K562 (cell line): ENCODE data around the gene NDUFS5. TPM values are rescaled to one million over a fixed set of nuclear protein-coding genes. Genes with fewer than 3 reads are reported as not detected.
"Not testable (repeated sequence)": the region's sequence is repeated elsewhere in the genome, so short reads cannot be mapped to it uniquely, and the experiment has no call there.

Source experiments
- ATAC-seq: fragments of 200-7000 bp; cut with Tn5 transposase; 3 replicates; pipeline ENCODE4 v1.9.1; 2020; ENCODE audit warnings: moderate library complexity
- BruUV-seq: library from RNA; stranded (reverse); fragments of 400-500 nt; replicated peaks from 2 replicates; lab custom pipeline; 2021; lab: Mats Ljungman, UMichigan
- CTCF ChIA-PET: fragments of 300-600 bp; formaldehyde crosslinking; extraction: SDS; loops from one replicate; lab custom pipeline; 2021; ENCODE audit warnings: low intra/inter-chr PET ratio; lab: Yijun Ruan, JAX
- POLR2A ChIA-PET: fragments of 300-600, 350-650 bp; sonication (Branson Sonifier 250); formaldehyde crosslinking; extraction: SDS; loops from one replicate; lab custom pipeline; 2021; ENCODE audit warnings: antibody characterized with exemption, inconsistent platforms; lab: Yijun Ruan, JAX
- DNase-seq, 4 experiments: peaks; one replicate each; pipeline versions ENCODE4 v3.0.0 to v3.0.0-alpha.2; 2011 to 2018; ENCODE audit warnings: low spot score in 3 of 4, mixed read lengths in 3 of 4; ENCODE audit errors: extremely low read depth in 1 of 4
- FAIRE-seq: peaks from 2 replicates; lab custom pipeline; 2011; peaks lifted over from hg19 to GRCh38; lab: Jason Lieb, UNC
- H2AFZ ChIP-seq: 2 replicates; pipeline ENCODE4 v1.6.0; 2011; ENCODE audit warnings: low read depth, low read length, control low read depth, inconsistent platforms
- H3K27ac ChIP-seq: fragments of 200-600 bp; 3 replicates; pipeline ENCODE4 v1.8.0; 2011; ENCODE audit warnings: low read depth, mild to moderate bottlenecking, control low read depth, inconsistent platforms, low read length, moderate library complexity, mixed read lengths; ENCODE audit errors: extremely low read depth
- H3K27me3 ChIP-seq, 2 experiments: fragments of 300-600 bp in 1 of 2; 2 replicates in 1 of 2; 3 replicates in 1 of 2; pipeline versions ENCODE4 v1.6.0 to v1.8.0; 2011; ENCODE audit warnings: inconsistent platforms in 2 of 2, low read length in 2 of 2, mild to moderate bottlenecking in 1 of 2, mixed read lengths in 1 of 2, moderate library complexity in 1 of 2; ENCODE audit not compliant: control insufficient read depth in 2 of 2, insufficient read depth in 2 of 2
- H3K36me3 ChIP-seq: fragments of 300-600 bp; 3 replicates; pipeline ENCODE4 v1.8.0; 2011; ENCODE audit warnings: mild to moderate bottlenecking, low read length, inconsistent platforms; ENCODE audit not compliant: control insufficient read depth, insufficient read depth
- H3K4me1 ChIP-seq, 2 experiments: fragments of 200-600 bp in 1 of 2; replicated peaks in 1 of 2; 2 replicates in 1 of 2; 3 replicates in 1 of 2; pipeline versions ENCODE4 v1.5.1 to v1.8.0; 2011; ENCODE audit warnings: inconsistent platforms in 2 of 2, low read length in 2 of 2, mild to moderate bottlenecking in 1 of 2, mixed read lengths in 1 of 2, moderate library complexity in 1 of 2; ENCODE audit not compliant: control insufficient read depth in 2 of 2, insufficient read depth in 2 of 2
- H3K4me2 ChIP-seq: 2 replicates; pipeline ENCODE4 v1.6.1; 2011; ENCODE audit warnings: low read length, control low read depth, inconsistent platforms, mixed read lengths; ENCODE audit not compliant: insufficient read depth
- H3K4me3 ChIP-seq: fragments of 200-600 bp; sonication (generic), shearing (Covaris generic); 2 replicates; pipeline ENCODE4 v1.5.1; 2016; ENCODE audit warnings: control low read depth, inconsistent platforms
- H3K79me2 ChIP-seq: fragments of 200-600 bp; 3 replicates; pipeline ENCODE4 v1.8.0; 2011; ENCODE audit warnings: low read length, inconsistent platforms; ENCODE audit not compliant: control insufficient read depth, insufficient read depth
- H3K9ac ChIP-seq, 2 experiments: 2 replicates each; pipeline versions ENCODE4 v1.6.0 to v1.6.1; 2011; ENCODE audit warnings: low read depth in 2 of 2, low read length in 2 of 2, control low read depth in 1 of 2, inconsistent platforms in 1 of 2, mild to moderate bottlenecking in 1 of 2, mixed read lengths in 1 of 2; ENCODE audit not compliant: insufficient read depth in 1 of 2
- H3K9me1 ChIP-seq: one replicate; pipeline ENCODE4 v1.6.0; 2011; ENCODE audit warnings: inconsistent platforms, mild to moderate bottlenecking, low read length, moderate library complexity; ENCODE audit not compliant: control insufficient read depth, insufficient read depth
- H3K9me3 ChIP-seq: replicated peaks from 2 replicates; pipeline ENCODE4 v1.5.1; 2011; ENCODE audit warnings: low read depth, low read length, inconsistent platforms; ENCODE audit not compliant: control insufficient read depth, insufficient read depth
- H4K20me1 ChIP-seq: replicated peaks from 2 replicates; pipeline ENCODE4 v1.6.1; 2011; ENCODE audit warnings: low read length, inconsistent platforms, mixed read lengths; ENCODE audit not compliant: control insufficient read depth, insufficient read depth
- RAD21 ChIP-seq, 2 experiments: fragments of 250-450 bp in 1 of 2; fragments of 450-650 bp in 1 of 2; sonication (Bioruptor Pico) in 1 of 2; formaldehyde crosslinking in 1 of 2; IDR thresholded peaks in 1 of 2; conservative IDR thresholded peaks in 1 of 2; 2 replicates each; pipeline versions ENCODE4 v1.4.0 to v1.8.0; 2020 to 2022; ENCODE audit warnings: mild to moderate bottlenecking in 2 of 2, moderate library complexity in 1 of 2
- ZNF384 ChIP-seq: IDR thresholded peaks from 2 replicates; pipeline ENCODE4 v1.6.1; 2012; ENCODE audit warnings: low read depth, low read length, improper control_type of control experiment
- ZNF512 ChIP-seq: IDR thresholded peaks from 2 replicates; pipeline ENCODE4 v1.6.1; 2016; ENCODE audit warnings: missing genetic modification characterization, missing compliant biosample characterization
- WGBS: fragments of 100-300 bp; shearing (Covaris generic); methylation state at CpG from one replicate; pipeline ENCODE4 v1.1.6; 2016; ENCODE audit warnings: low coverage, mixed read lengths; ENCODE audit not compliant: insufficient coverage; ENCODE audit errors: missing lambda C conversion rate; 5-methylcytosine and 5-hydroxymethylcytosine counted together
- in situ Hi-C: fragments of 300-500 bp; cut with MboI; formaldehyde crosslinking; loops from 4 replicates; pipeline ENCODE4 v1.15.0; 2018; ENCODE audit warnings: inconsistent platforms, mixed read lengths
- intact Hi-C: fragments of 100-400 bp; cut with micrococcal nuclease; formaldehyde crosslinking; loops from 2 replicates; pipeline ENCODE4 v1.14.2; 2022
- polyA plus RNA-seq, 8 experiments: library from polyadenylated mRNA; depleted of rRNA in 4 of 8; stranded (reverse) in 5 of 8; unstranded in 3 of 8; fragments of >200 nt; fragmentation: Nextera tagmentation in 2 of 8; fragmentation: Illumina TruSeq in 1 of 8; extraction: Ambion mirVana in 2 of 8; extraction: Trizol in 1 of 8; gene quantifications; 2 replicates each; pipeline versions ENCODE4 v1.2.1 to v1.2.3, GENCODE V29; 2011 to 2014; ENCODE audit warnings: inconsistent platforms in 1 of 8, missing spikeins in 1 of 8
- total RNA-seq, 7 experiments: library from RNA; depleted of rRNA in 6 of 7; stranded (reverse); fragments of >200 nt in 6 of 7; fragmentation: Illumina TruSeq in 2 of 7; extraction: Trizol in 2 of 7; gene quantifications; 2 replicates each; pipeline versions ENCODE4 v1.2.1 to v1.2.3, GENCODE V29; 2011 to 2021; ENCODE audit warnings: low replicate concordance in 1 of 7

Gene NDUFS5
- total and polyA plus RNA-seq, 9 of the 15 experiments (the other 6 are each of a cell fraction or from before 2014, with no cell fraction given): 499 to 2,737 (median 1,281) TPM

- in situ Hi-C loops, DNase-seq, intact Hi-C loops, H4K20me1 ChIP-seq, CTCF ChIA-PET, H3K4me2 ChIP-seq, H3K9me3 ChIP-seq, H3K9ac ChIP-seq, H3K27me3 ChIP-seq, H2AFZ ChIP-seq, H3K27ac ChIP-seq: not testable (repeated sequence)
- H3K4me1 ChIP-seq: peaks cover 19 to 21% of the 10 kb centered on the region in 2 experiments
- TF ChIP-seq ZNF512 (tag): 0 out of 2 replicates have a peak, but pooled peaks have one; percentile 36
- 0 out of 4 replicates have a peak, but pooled peaks of 1 of the 2 experiments have one; percentile 10 for TF ChIP-seq RAD21 (CRISPR knock-in tag; conservative IDR thresholded peaks at IDR 0.05 in 1 of 2, IDR thresholded peaks at IDR 0.05 in 1 of 2)
- peak; percentile 71 for TF ChIP-seq ZNF384
- TF ChIP-seq, all 486 proteins: peak for 3; not testable (repeated sequence) for 483
- 70% methylated on average over 11 of the region's 11 CpGs for WGBS
- not testable (repeated sequence) for FAIRE-seq, H3K4me3 ChIP-seq, ATAC-seq, BruUV-seq, H3K9me1 ChIP-seq, H3K79me2 ChIP-seq, H3K36me3 ChIP-seq
- POLR2A ChIA-PET: interaction anchor here (0.6 to 1.0 kb wide), 3 partner anchors 8 to 57 kb away, joined by 3 to 5 read pairs (median 3); no protein-coding TSS in a partner anchor
Observed at GRCh38 chr1:39051193-39051850, 25.2 kb downstream of the NDUFS5 start.
